Skeletal muscle satellite cell (primary cell): ENCODE data around the gene GAA.

ENCODE experiments used
- H3K27me3 ChIP-seq: 2 replicates; pipeline ENCODE4 v1.7.0; 2013; ENCODE audit warnings: low read length; ENCODE audit not compliant: control insufficient read depth, insufficient read depth
- H3K36me3 ChIP-seq: 2 replicates; pipeline ENCODE4 v1.7.0; 2013; ENCODE audit warnings: mild to moderate bottlenecking, control low read depth, low read length; ENCODE audit not compliant: insufficient read depth
- H3K4me1 ChIP-seq: 2 replicates; pipeline ENCODE4 v1.7.0; 2013; ENCODE audit warnings: low read length; ENCODE audit not compliant: control insufficient read depth, insufficient read depth
- H3K4me2 ChIP-seq: 2 replicates; pipeline ENCODE4 v1.7.0; 2013; ENCODE audit warnings: mild to moderate bottlenecking, low read length
- H3K4me3 ChIP-seq: 2 replicates; pipeline ENCODE4 v1.7.0; 2013; ENCODE audit warnings: low read length
- H3K9ac ChIP-seq: 2 replicates; pipeline ENCODE4 v1.7.0; 2013; ENCODE audit warnings: mild to moderate bottlenecking, low read depth, low read length, moderate library complexity
- H3K9me3 ChIP-seq: replicated peaks from 2 replicates; pipeline ENCODE4 v1.7.0; 2013; ENCODE audit warnings: mild to moderate bottlenecking, control low read depth, low read length

GAA gene

DNA sequence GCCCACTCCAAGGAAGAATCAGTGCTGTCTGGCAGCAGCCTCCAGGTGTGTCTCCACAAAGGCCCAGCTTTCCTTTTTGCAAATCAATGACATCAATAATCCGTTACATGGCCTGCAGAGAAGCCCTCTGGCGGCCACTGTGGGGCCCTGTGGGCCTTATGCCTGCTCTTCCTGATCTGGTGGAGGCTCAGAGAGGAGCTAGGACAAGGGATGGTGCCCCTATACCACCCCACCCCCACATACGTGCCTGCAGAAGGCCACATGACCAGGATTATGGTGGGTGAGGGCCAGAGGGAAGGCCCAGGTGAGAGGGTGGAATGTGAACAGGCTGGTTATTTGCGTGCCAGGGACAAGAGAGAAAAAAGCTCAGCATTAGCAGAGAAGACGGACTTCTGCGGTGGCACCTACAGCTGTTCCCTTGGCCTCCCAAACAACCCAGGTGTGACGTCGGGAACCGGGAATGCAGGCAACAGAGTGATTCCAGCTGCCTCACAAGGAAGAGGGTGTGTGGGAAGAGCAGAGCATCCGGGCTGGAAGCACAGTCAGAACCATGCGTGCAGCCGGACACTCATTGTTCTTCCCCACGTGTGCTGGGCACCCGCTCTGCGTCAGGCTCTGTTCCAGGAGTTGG is 23.1 kb downstream of the GAA start:
- peaks cover 9% of the 10 kb centered on the region for H3K4me1 ChIP-seq
- no peak overlapping the region for H3K9ac ChIP-seq
- no peaks in the 10 kb centered on the region for H3K9me3 ChIP-seq
- H3K4me2 ChIP-seq, result no peak overlapping the region
- peaks cover 12% of the 10 kb centered on the region for H3K27me3 ChIP-seq
- no peaks in the 10 kb centered on the region for H3K36me3 ChIP-seq
- no peak overlapping the region for H3K4me3 ChIP-seq

DNA sequence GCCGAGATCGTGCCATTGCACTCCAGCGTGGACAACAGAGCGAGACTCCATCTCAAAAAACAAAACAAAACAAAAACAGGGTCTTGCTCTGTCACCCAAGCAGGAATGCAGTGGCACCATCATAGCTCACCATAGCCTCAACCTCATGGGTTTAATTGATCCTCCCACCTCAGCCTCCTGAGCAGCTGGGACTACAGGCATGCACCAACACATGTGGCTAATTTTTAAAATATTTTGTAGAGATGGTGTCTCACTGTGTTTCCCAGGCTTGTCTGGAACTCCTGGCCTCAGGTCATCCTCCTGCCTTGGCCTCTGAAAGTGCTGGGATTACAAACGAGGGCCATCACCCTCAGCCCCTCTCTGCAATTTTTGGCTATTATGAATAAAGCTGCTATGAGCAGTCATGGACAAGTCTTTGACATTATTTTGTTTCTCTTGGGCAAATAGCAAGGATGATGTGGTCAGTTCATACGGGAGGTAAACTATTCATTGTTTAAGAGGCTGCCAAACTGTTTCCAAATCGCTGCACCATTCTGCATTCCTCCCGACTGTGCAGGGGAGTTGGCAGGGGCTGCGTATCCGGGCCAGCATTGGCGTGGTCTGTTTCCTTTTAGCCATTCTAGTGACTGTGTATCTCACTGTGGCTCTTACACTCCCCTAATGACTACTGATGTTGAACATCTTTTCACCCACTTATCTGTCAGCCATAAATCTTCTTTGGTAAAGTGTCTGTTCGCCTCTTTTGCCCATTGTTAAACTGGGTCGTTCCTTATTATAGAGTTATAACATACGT is 24.5 kb downstream of the GAA start:
- Histone ChIP-seq H3K9me3 (no peaks in the 10 kb centered on the region), H3K9ac (no peak overlapping the region), H3K36me3 (no peaks in the 10 kb centered on the region), H3K4me3 (no peak overlapping the region), H3K4me2 (peak overlapping the region; percentile 25), H3K27me3 (peaks cover 12% of the 10 kb centered on the region), H3K4me1 (peaks cover 9% of the 10 kb centered on the region)

DNA sequence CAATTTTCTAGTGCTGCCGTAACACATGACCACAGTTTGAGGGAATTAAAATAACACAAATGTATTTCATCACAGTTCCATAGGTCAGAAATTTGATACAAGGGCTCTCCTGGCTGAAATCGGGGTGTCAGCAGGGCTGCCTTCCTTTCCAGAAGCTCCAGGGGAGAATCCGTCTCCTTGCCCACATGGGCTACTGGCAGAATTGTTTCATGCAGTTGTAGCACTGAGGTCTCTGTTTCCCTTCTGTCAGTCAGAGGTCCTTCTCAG is 25.0 kb downstream of the GAA start:
- no peak overlapping the region for H3K4me3 ChIP-seq
- peaks cover 9% of the 10 kb centered on the region for H3K4me1 ChIP-seq
- peaks cover 12% of the 10 kb centered on the region for H3K27me3 ChIP-seq
- no peak overlapping the region for H3K9ac ChIP-seq
- H3K36me3 ChIP-seq, result no peaks in the 10 kb centered on the region
- H3K4me2 ChIP-seq, result peak overlapping the region; percentile 20
- no peaks in the 10 kb centered on the region for H3K9me3 ChIP-seq

DNA sequence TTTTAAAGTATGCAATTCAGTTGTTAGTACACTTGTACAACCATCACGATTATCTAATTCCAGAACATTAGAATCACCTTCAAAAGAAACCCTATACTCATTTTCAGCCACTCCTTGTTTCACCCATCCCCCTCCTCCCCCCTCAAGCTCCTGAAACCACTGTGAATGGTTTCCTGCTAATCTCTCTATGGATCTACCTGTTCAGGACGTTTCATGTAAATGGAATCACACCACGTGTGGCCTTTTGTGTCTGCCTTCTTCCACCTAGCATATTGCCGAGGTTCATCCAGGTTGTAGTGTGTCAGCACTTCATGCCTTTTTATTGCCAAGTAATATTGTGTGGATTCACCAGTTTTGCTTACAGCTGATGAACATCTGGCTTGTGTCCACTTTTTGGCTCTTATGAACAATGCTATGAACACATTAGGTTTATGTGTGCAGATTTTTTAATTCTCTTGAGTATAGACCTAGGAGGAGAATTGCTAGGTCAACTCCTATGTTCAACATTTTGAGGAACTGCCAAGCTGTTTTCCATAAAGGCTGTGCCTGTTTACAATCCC is 27.7 kb downstream of the GAA start:
- Histone ChIP-seq H3K9ac (no peak overlapping the region), H3K36me3 (peaks cover 16% of the 10 kb centered on the region), H3K4me2 (no peak overlapping the region), H3K27me3 (peaks cover 12% of the 10 kb centered on the region), H3K4me3 (no peak overlapping the region), H3K9me3 (no peaks in the 10 kb centered on the region), H3K4me1 (peaks cover 9% of the 10 kb centered on the region)

DNA sequence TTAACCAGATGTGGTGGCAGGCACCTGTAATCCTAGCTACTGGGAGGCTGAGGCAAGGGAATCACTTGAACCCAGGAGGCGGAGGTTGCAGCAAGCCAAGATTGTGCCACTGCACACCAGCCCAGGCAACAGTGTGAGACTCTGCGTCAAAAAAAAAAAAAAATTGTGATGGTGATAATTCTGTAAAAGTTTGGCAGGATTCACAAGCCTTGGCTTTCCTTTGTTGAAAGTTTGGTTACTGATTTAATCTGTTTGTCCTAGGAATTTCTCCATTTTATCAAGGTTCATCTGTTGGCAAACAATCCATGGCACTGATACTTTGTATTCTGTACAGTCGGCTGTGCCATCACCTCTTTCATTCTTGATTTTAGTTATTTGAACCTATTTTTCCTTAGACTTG is 29.6 kb downstream of the GAA start:
- peaks cover 4% of the 10 kb centered on the region for H3K4me1 ChIP-seq
- H3K4me2 ChIP-seq, result no peak overlapping the region
- peaks cover 32% of the 10 kb centered on the region for H3K36me3 ChIP-seq
- peaks cover 12% of the 10 kb centered on the region for H3K27me3 ChIP-seq
- no peak overlapping the region for H3K9ac ChIP-seq
- no peaks in the 10 kb centered on the region for H3K9me3 ChIP-seq
- no peak overlapping the region for H3K4me3 ChIP-seq

DNA sequence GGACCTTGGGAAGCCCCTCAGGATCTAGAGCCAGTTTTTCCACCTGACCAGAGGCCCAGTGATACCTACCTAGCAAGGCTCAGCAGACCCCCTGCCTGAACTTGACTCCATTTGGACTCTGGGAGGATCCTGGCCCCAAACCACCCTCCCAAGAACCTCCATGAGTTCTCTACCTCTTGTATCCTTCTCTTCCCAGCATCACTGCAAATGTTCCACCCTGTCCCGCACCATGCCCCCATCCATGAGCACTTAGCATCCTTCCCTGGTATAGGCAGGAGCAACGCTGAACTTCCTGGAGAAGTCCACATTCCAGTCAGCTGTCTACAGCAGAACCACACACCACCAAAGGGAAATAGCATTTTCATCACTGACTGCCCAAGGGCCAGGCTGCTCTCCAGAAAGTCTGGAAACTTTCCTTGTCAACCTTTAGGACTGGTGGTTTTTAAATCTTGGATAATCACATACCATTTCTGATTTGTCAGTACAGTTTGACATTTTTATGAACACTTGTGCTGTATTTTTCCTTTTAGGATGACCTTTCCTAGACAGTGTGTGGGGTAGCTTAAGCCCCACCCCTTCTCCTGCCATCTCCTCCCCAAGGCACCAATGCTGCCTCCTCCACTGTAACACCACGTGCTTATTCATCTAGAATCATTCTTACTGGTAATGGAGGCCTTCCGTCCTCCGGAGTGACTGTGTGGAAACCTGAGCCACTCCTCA is 31.7 kb downstream of the GAA start:
- no peaks in the 10 kb centered on the region for H3K4me1 ChIP-seq
- H3K9me3 ChIP-seq, result no peaks in the 10 kb centered on the region
- no peaks in the 10 kb centered on the region for H3K27me3 ChIP-seq
- H3K4me2 ChIP-seq, result no peak overlapping the region
- no peak overlapping the region for H3K4me3 ChIP-seq
- H3K36me3 ChIP-seq, result peaks cover 51% of the 10 kb centered on the region
- no peak overlapping the region for H3K9ac ChIP-seq

DNA sequence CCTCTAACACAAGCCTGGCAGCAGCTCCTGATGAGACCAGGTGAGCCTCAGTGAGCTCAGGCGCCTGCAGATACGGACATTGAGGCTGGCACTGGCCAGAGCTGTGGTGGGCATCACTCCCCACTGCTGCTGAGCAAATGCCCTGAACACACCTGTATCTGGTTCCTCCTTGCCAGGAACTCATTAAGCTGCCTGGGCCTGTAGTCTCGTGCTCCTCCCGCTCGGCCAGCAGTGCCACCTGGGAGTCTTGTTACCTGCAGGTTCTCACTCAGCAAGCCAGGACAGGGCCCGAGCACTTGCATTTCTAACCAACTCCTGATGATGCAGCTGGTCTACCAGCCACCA is 32.2 kb downstream of the GAA start:
- Histone ChIP-seq H3K4me3 (no peak overlapping the region), H3K36me3 (peaks cover 56% of the 10 kb centered on the region), H3K9ac (no peak overlapping the region), H3K4me1 (no peaks in the 10 kb centered on the region), H3K4me2 (no peak overlapping the region), H3K27me3 (no peaks in the 10 kb centered on the region), H3K9me3 (no peaks in the 10 kb centered on the region)

DNA sequence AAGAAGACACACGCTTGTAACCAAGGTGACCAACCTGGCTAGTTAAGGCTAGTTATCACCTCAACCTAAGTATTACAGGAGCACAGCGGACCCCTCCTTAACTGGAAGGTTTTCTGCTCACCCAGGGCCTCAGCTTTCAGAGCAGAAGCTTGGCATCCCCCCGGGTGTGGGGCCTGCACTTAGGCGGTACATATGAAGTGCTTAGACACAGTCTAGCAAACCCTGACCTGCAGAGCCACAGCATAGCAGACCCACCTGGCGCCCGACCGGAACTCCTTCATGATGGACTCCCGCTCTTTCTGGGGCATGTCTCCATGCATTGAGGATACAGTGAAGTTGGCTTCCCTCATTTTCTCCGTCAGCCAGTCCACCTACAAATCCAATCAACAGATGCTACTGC is 35.8 kb downstream of the GAA start:
- H3K36me3 ChIP-seq, result peaks cover 84% of the 10 kb centered on the region
- H3K4me1 ChIP-seq, result no peaks in the 10 kb centered on the region
- H3K9me3 ChIP-seq, result no peaks in the 10 kb centered on the region
- no peak overlapping the region for H3K9ac ChIP-seq
- no peak overlapping the region for H3K4me3 ChIP-seq
- no peaks in the 10 kb centered on the region for H3K27me3 ChIP-seq
- no peak overlapping the region for H3K4me2 ChIP-seq

DNA sequence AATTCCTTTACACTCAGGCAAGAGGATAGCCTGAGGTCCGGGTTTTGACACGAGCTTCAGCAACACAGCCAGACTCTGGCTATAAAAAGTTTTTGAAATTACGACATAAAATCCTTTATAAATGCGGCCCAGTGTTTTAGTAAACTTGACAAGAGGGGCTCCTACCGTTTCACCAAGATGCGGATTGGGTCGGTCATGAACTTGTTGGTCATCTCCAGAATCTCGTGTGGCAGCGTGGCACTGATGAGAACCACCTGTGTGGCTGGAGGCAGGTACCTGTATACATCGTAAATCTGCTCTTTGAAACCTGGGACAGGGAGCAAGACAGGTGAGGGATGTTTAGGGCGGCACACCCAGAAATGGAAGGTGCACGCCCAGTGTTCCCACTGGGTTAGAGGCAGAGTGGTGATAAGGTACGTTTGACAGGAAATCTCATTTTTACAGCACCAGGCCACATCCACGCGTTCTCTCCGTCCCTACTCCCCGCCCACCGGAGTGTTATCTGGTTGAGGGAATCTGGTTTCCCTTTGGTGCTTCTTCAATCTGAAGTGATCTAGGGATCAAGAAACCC is 37.6 kb downstream of the GAA start:
- Histone ChIP-seq H3K9me3 (no peaks in the 10 kb centered on the region), H3K27me3 (no peaks in the 10 kb centered on the region), H3K36me3 (peaks cover 88% of the 10 kb centered on the region), H3K4me2 (no peak overlapping the region), H3K4me1 (no peaks in the 10 kb centered on the region), H3K9ac (no peak overlapping the region), H3K4me3 (no peak overlapping the region)

DNA sequence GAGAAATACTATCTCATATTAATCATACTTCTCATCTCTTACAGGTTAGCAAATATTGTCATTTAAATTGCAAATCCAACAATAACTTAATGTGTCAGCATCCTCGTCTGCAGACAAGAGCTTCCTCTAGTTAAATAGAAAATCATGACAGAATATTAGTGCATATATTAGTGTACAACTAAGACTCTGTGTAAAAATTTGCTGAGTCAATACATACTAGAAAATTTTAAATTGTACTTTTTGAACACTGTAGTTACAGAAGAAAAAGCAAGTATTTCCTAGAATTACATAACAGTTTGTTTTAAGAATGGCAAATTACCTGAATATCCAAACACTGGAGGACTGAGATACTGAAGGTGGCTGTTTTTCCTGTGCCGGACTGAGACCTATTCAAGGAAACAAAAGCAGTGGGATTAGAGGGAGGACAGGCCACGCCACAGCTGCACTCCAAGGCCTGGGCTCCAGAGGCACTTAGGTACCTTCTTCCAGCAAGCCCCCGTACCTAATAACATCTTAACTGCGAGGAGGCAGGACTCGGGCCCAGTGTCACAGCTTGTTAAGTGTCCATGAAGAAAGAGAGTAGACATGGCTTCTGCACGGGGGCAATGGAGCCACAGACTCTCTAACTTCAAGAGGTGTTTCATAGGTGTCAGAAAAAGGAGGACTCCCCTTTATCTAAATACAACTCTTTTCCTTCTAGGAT is 40.2 kb downstream of the GAA start:
- Histone ChIP-seq H3K4me1 (peaks cover 11% of the 10 kb centered on the region), H3K9ac (no peak overlapping the region), H3K4me2 (no peak overlapping the region), H3K4me3 (no peak overlapping the region), H3K27me3 (no peaks in the 10 kb centered on the region), H3K36me3 (peaks cover 73% of the 10 kb centered on the region), H3K9me3 (no peaks in the 10 kb centered on the region)

DNA sequence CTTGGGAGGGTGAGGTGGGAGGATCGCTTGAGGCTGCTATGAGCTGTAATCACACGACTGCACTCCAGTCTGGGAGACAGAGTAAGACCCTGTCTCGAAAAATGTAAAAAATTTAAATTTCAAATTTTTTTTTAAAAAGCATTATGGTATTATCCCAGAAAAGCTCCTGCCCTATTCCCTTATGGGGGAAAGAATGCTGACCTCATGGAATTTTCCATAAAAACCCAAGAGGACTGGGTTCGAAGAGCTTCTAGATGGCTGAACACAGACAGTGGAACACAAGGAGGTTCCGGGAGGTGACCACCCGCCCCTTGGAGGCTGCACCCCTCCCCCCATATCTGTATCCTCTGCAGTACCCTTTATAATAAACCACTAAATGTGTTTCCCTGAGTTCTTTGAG is 41.5 kb downstream of the GAA start:
- Histone ChIP-seq H3K36me3 (peaks cover 60% of the 10 kb centered on the region), H3K4me1 (peaks cover 11% of the 10 kb centered on the region), H3K9me3 (no peaks in the 10 kb centered on the region), H3K9ac (no peak overlapping the region), H3K4me3 (no peak overlapping the region), H3K4me2 (no peak overlapping the region), H3K27me3 (no peaks in the 10 kb centered on the region)
